ENCODE measurements around the gene ERC2.

DNA sequence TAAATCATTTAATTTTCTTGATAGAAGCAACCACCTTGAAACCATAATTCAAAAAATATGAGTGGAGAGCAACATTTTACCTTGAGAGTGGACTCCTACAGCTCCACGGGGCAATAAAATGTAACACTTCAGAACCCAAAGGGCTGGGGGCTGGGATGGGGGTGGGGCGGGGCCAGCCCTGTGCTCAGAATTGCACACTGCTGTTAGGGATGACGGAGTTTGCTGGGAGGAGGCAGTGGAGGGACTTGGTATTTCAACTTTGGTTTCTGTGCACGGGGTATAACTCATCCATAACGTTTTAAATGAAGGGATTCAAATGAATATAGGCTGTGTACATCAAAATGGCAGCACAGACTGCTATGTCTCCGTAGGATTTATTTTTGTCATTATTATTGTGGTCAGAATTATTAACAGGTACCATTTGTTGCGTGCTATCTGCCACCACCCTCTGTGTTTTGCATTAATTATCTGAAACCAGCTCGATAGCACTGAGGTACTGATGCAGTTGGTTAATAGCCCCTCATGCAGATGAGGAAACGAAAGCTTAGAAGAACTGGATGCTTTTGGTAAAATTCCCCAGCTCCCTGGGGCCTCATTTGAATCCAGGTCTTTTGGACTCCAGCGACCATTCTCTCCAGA, 951.8 kb downstream of the ERC2 start:
- no peak for TF ChIP-seq TAF1 (IDR thresholded peaks at IDR 0.05; ENCODE audit: low read depth, low read length)
- no peak for TF ChIP-seq POLR2A (IDR thresholded peaks at IDR 0.05; ENCODE audit: low read depth, low read length)
- TF ChIP-seq POLR2AphosphoS5 (IDR thresholded peaks at IDR 0.05; ENCODE audit: low read depth, low read length), result no peak
- no peak for TF ChIP-seq SPI1 (IDR thresholded peaks at IDR 0.05; ENCODE audit: low read depth, low read length)
- no peak for TF ChIP-seq PAX5 (IDR thresholded peaks at IDR 0.05; ENCODE audit: insufficient read depth, low read length, severe bottlenecking)
- no peak for TF ChIP-seq POU2F2 (IDR thresholded peaks at IDR 0.05; ENCODE audit: low read depth, low read length)
